ENCODE data around the gene TMEM134.

GRCh38 chr11:67415501-67416304 is 53.3 kb downstream of the TMEM134 start, which contains the start of gene CARNS1:
- TF ChIP-seq CTCF (IDR thresholded peaks at IDR 0.05) (no peak), POLR2A (IDR thresholded peaks at IDR 0.05) (no peak)
